ENCODE measurements around the gene ZNF467. TPM values are rescaled to one million over a fixed set of nuclear protein-coding genes. Genes with fewer than 3 reads are reported as not detected.

Gene ZNF467
- total RNA-seq, 1 donor from 2014 or later = 0.17 TPM

- H3K9me3 Mint-ChIP-seq = no peaks in the 10 kb centered on the region
- Histone ChIP-seq H4K20me1 (ENCODE audit: low read depth) (peaks cover 21% of the 10 kb centered on the region), H3K9ac (no peak overlapping the region), H3K4me1 (peaks cover 26% of the 10 kb centered on the region), H3K4me2 (no peak overlapping the region), H3K79me2 (ENCODE audit: low read depth) (no peaks in the 10 kb centered on the region), H3F3A (ENCODE audit: low read depth) (peaks cover 9% of the 10 kb centered on the region), H2AFZ (replicated peaks) (no peak overlapping the region), H3K4me3 (no peak overlapping the region), H3K27me3 (peaks cover 92% of the 10 kb centered on the region), H3K36me3 (no peaks in the 10 kb centered on the region), H3K27ac (no peak overlapping the region), H3K9me3 (ENCODE audit: low read depth) (no peaks in the 10 kb centered on the region)
- peaks cover 20% of the 10 kb centered on the region for H3K4me1 Mint-ChIP-seq
- H3K36me3 Mint-ChIP-seq = peaks cover 10% of the 10 kb centered on the region
- TF ChIP-seq CTCF (IDR thresholded peaks at IDR 0.05) (no peak), EZH2phosphoT487 (IDR thresholded peaks at IDR 0.05) (no peak), EZH2 (IDR thresholded peaks at IDR 0.05) (no peak)
- no peak for DNase-seq (ENCODE audit: low spot score)
- H3K27me3 Mint-ChIP-seq (ENCODE audit: insufficient read depth, low read depth) = peaks cover 36% of the 10 kb centered on the region
- no peak overlapping the region for H3K4me3 Mint-ChIP-seq
- no peak overlapping the region for H3K27ac Mint-ChIP-seq
These were observed 4.5 kb downstream of the ZNF467 start for GRCh38 chr7:149768931-149769330.

GRCh38 chr7:149767068-149767467, 6.3 kb downstream of the ZNF467 start:
- Histone ChIP-seq H2AFZ (replicated peaks) (no peak overlapping the region), H3K4me3 (no peak overlapping the region), H3K79me2 (ENCODE audit: low read depth) (no peaks in the 10 kb centered on the region), H3K4me1 (peaks cover 25% of the 10 kb centered on the region), H3K27me3 (peaks cover 94% of the 10 kb centered on the region), H3K9ac (no peak overlapping the region), H3F3A (ENCODE audit: low read depth) (peaks cover 6% of the 10 kb centered on the region), H3K36me3 (no peaks in the 10 kb centered on the region), H3K27ac (no peak overlapping the region), H3K9me3 (ENCODE audit: low read depth) (no peaks in the 10 kb centered on the region), H4K20me1 (ENCODE audit: low read depth) (peaks cover 19% of the 10 kb centered on the region), H3K4me2 (no peak overlapping the region)
- DNase-seq (ENCODE audit: low spot score) = no peak
- peaks cover 51% of the 10 kb centered on the region for H3K27me3 Mint-ChIP-seq (ENCODE audit: insufficient read depth, low read depth)
- H3K4me1 Mint-ChIP-seq = peaks cover 20% of the 10 kb centered on the region
- H3K4me3 Mint-ChIP-seq = peak overlapping the region; percentile 8
- TF ChIP-seq EZH2phosphoT487 (IDR thresholded peaks at IDR 0.05) (no peak), EZH2 (IDR thresholded peaks at IDR 0.05) (no peak), CTCF (IDR thresholded peaks at IDR 0.05) (no peak)
- H3K27ac Mint-ChIP-seq = no peak overlapping the region
- H3K36me3 Mint-ChIP-seq = peaks cover 10% of the 10 kb centered on the region
- H3K9me3 Mint-ChIP-seq = no peaks in the 10 kb centered on the region

GRCh38 chr7:149766135-149766675, 7.2 kb downstream of the ZNF467 start:
- H3K9ac ChIP-seq = no peak overlapping the region
- H3K4me1 ChIP-seq = peaks cover 24% of the 10 kb centered on the region
- H3K27me3 Mint-ChIP-seq (ENCODE audit: insufficient read depth, low read depth) = peaks cover 51% of the 10 kb centered on the region
- H3K27ac Mint-ChIP-seq = no peak overlapping the region
- H3K36me3 ChIP-seq = no peaks in the 10 kb centered on the region
- H3K79me2 ChIP-seq (ENCODE audit: low read depth) = no peaks in the 10 kb centered on the region
- H3K4me3 Mint-ChIP-seq = peak overlapping the region; percentile 75
- no peaks in the 10 kb centered on the region for H3K9me3 Mint-ChIP-seq
- no peak overlapping the region for H3K27ac ChIP-seq
- H3F3A ChIP-seq (ENCODE audit: low read depth) = peaks cover 6% of the 10 kb centered on the region
- H3K9me3 ChIP-seq (ENCODE audit: low read depth) = no peaks in the 10 kb centered on the region
- H2AFZ ChIP-seq (replicated peaks) = no peak overlapping the region
- H3K27me3 ChIP-seq = peaks cover 100% of the 10 kb centered on the region
- TF ChIP-seq EZH2 (IDR thresholded peaks at IDR 0.05) = no peak
- H4K20me1 ChIP-seq (ENCODE audit: low read depth) = peaks cover 19% of the 10 kb centered on the region
- DNase-seq (ENCODE audit: low spot score) = peak; percentile 33
- peak overlapping the region; percentile 75 for H3K4me2 ChIP-seq
- peaks cover 10% of the 10 kb centered on the region for H3K36me3 Mint-ChIP-seq
- peak overlapping the region; percentile 38 for H3K4me3 ChIP-seq
- peaks cover 20% of the 10 kb centered on the region for H3K4me1 Mint-ChIP-seq

GRCh38 chr7:149765399-149766121, 7.8 kb downstream of the ZNF467 start:
- H3K27me3 ChIP-seq = peaks cover 100% of the 10 kb centered on the region
- H3K27me3 Mint-ChIP-seq (ENCODE audit: insufficient read depth, low read depth) = peaks cover 53% of the 10 kb centered on the region
- peak; percentile 75 for DNase-seq (ENCODE audit: low spot score)
- H3K79me2 ChIP-seq (ENCODE audit: low read depth) = no peaks in the 10 kb centered on the region
- no peak overlapping the region for H2AFZ ChIP-seq (replicated peaks)
- peaks cover 19% of the 10 kb centered on the region for H4K20me1 ChIP-seq (ENCODE audit: low read depth)
- H3K9me3 Mint-ChIP-seq = no peaks in the 10 kb centered on the region
- H3K9me3 ChIP-seq (ENCODE audit: low read depth) = no peaks in the 10 kb centered on the region
- TF ChIP-seq EZH2 (IDR thresholded peaks at IDR 0.05) = peak; percentile 96
- no peak for TF ChIP-seq CTCF (IDR thresholded peaks at IDR 0.05)
- TF ChIP-seq EZH2phosphoT487 (IDR thresholded peaks at IDR 0.05) = peak; percentile 79
- no peak overlapping the region for H3K27ac ChIP-seq
- peak overlapping the region; percentile 75 for H3K4me2 ChIP-seq
- no peaks in the 10 kb centered on the region for H3K36me3 ChIP-seq
- H3K9ac ChIP-seq = no peak overlapping the region
- peaks cover 6% of the 10 kb centered on the region for H3F3A ChIP-seq (ENCODE audit: low read depth)
- peak overlapping the region; percentile 78 for H3K4me3 Mint-ChIP-seq
- peaks cover 10% of the 10 kb centered on the region for H3K36me3 Mint-ChIP-seq
- H3K4me1 Mint-ChIP-seq = peaks cover 13% of the 10 kb centered on the region
- peaks cover 18% of the 10 kb centered on the region for H3K4me1 ChIP-seq
- H3K27ac Mint-ChIP-seq = no peak overlapping the region
- H3K4me3 ChIP-seq = peak overlapping the region; percentile 38
